Uterus (tissue), 2 donors: ENCODE results near the gene GKN2.

Experiments used
- POLR2A ChIP-seq, 2 donors: fragments of 450-650 bp; IDR thresholded peaks; one replicate each; pipeline ENCODE4 v1.6.1; 2016; ENCODE audit warnings: antibody characterized with exemption in 2 of 2, mild to moderate bottlenecking in 1 of 2, moderate library complexity in 1 of 2
- TF ChIP-seq, protein P1 (sequence below), 4 experiments: fragments of 200-600 bp in 2 of 4; fragments of 450-650 bp in 2 of 4; sonication (generic) in 2 of 4; IDR thresholded peaks; one replicate each; pipeline ENCODE4 v1.5.1; 2016 to 2019; ENCODE audit warnings: antibody characterized with exemption in 4 of 4, mild to moderate bottlenecking in 2 of 4, moderate library complexity in 1 of 4

DNA sequence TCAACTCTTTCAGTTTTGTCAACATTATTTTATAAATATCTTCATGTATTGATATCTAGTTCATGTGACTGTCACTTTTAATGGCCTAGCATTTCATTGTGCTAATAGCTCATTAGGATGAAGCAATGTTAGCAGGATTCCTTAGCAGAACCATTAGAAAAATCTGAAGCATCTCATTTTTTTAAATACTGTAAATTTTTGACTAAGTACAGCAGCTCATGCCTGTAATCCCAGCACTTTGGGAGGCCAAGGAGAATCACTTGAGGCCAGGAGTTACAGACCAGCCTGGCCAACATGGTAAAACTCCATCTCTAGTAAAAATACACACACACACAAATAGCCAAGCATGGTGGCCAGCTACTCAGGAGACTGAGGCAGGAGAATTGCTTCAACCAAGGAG, 44.7 kb upstream of the GKN2 start:
- no peak for TF ChIP-seq POLR2A (IDR thresholded peaks at IDR 0.05)
- TF ChIP-seq, protein P1, sequence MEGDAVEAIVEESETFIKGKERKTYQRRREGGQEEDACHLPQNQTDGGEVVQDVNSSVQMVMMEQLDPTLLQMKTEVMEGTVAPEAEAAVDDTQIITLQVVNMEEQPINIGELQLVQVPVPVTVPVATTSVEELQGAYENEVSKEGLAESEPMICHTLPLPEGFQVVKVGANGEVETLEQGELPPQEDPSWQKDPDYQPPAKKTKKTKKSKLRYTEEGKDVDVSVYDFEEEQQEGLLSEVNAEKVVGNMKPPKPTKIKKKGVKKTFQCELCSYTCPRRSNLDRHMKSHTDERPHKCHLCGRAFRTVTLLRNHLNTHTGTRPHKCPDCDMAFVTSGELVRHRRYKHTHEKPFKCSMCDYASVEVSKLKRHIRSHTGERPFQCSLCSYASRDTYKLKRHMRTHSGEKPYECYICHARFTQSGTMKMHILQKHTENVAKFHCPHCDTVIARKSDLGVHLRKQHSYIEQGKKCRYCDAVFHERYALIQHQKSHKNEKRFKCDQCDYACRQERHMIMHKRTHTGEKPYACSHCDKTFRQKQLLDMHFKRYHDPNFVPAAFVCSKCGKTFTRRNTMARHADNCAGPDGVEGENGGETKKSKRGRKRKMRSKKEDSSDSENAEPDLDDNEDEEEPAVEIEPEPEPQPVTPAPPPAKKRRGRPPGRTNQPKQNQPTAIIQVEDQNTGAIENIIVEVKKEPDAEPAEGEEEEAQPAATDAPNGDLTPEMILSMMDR (IDR thresholded peaks at IDR 0.05), result no peak
